HCEC 1CT (cell line): ENCODE measurements around the gene KRTAP27-1.

Source experiments
- DNase-seq: peaks from one replicate; pipeline ENCODE4 v3.0.0-alpha.2; 2017

The KRTAP27-1 gene, protein sequence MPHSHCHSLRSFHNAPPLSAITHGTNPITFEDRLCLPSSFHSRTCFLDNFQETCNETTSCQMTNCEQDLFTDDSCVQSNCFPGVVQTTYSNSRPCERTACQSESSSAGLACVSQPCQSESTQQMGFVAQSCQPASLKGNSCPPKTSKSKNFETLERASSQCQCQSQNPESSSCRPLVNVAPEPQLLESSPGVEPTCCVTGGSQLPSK

DNA sequence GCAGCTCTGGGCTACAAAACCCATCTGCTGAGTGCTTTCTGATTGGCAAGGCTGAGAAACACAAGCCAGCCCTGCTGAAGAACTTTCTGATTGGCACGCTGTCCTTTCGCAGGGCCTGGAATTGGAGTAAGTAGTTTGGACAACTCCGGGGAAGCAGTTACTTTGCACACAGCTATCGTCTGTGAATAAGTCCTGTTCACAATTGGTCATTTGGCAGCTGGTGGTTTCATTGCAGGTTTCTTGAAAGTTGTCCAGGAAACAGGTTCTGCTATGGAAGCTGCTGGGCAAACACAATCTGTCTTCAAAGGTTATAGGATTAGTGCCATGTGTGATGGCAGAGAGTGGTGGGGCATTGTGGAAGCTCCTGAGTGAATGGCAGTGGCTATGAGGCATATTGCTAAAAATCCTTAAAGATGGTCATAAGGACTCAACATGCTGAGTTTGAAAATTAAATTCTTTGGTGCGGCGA is at the start of gene KRTAP27-1:
Gene KRTAP27-1, minus strand, starts transcription at position 419 of the 469 bp plus-strand sequence. Its CDS starts 26 bp downstream, at position 393.
- no peak for DNase-seq

DNA sequence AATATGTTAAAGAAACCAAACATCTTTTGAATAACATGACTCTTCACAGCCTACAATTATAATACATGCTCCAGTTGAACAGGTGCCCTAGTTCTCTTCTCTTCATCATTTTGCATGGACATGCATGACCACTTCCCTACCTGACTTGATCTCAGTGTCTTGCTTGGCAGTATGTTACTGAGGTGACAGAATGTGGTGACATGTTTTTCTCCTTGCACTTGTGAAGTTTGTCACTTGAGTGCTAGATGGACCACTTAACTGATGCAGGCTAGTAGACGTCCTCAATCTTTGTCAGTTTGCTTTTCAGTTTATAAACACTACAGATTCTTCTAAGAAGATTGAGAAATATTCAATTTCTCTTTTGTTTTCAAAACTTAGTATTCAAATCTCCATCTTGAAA is 44.7 kb upstream of the KRTAP27-1 start:
- no peak for DNase-seq

DNA sequence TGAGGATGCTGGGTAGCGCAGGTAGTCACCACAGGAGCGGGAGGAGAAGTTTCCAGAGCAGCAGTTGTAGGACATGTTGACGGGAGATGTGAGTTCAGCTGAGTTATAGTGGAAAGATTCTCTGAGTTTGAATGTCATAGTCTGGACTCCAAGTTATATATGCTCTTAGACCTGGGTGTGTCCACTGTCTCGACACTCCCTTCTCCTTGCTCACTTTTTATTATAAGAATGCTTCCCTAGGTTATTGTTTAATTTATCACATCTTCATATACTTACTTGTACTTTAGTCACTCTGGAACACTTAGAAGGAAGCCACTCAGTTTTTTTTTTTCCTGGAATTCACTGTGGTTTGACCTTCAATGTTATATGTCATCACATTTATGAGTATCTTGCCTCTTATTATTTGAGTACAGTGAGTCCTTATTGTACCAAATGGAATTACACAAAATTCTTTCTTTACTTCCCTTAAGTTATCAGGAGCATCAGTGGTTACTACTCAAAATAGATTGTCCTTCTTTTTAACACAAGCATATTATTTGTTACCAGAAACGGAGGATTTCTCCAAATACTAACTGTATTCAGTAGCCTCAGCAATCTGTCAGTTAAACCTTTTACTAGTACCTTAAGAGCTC is 34.8 kb upstream of the KRTAP27-1 start, which contains the start of gene KRTAP13-2:
Gene KRTAP13-2, minus strand, starts transcription at position 133 of the 632 bp plus-strand sequence. Its CDS starts 58 bp downstream, at position 75.
- DNase-seq = no peak

DNA sequence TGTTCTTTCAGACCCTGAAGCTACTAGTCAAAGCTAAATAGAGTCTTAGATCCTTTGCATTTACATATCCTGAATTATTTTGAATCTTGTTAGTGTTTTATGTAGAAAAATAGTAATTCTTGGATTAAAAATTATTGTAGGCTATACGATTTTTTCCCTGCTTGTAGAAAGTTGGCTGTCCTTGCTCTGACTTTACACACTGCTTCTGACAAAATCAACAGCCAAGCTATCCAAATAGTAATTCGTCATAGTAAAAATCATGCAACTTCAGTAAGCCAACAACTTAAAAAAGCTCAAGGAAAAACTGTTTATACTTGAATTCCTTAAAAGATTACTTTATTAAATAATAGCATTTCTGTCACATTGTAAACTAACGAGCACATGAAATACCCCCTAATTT is 18.4 kb upstream of the KRTAP27-1 start:
- DNase-seq = no peak

DNA sequence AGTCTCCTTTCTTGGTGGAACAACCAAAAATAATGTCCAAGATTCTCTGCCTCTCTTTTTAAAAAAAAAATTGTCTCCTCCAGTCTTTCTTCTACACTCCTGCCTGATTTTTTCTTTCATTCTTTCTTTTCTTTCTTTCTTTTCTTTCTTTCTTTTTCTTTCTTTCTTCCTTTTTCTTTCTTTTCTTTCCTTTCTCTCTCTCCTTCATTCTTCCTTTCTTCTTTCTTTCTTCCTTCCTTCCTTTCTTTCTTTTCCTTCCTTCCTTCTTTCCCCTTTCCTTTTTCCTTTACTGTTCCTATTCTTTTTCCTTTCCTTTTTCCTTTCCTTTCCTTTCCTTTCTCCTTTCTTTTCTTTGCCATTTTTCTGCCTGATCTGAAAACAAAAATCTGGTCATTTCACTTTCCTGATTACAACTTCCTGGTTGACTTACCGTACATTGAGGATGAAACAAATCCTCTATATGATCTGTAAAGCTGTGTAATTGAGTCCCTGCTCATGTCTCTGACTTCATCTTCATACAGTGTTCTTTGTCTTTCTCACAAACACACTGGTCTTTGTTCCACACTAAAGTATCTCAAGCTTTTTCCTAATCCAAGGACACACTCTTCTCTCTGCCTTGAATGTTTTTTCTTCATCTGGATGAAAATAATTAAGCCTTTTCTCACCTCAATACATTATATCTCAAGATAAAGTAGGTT is 17.0 kb upstream of the KRTAP27-1 start:
- DNase-seq = no peak

DNA sequence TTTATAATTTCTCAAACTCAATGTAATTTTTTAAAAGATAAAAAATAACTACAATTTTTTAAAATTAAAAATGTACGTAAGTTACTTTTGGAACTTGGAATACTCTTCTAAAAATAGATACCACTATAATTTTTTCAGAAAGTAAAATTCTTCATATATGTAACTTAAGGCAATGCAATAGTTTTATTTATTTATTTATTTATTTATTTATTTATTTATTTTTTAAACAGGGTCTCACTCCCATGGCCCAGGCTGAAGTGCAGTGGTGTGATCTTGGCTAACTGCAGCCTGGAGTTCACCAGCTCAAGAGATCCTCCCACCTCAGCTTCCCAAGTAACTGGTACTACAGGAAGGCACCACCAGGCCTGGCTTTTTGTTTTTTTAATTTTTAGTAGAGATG is 14.0 kb upstream of the KRTAP27-1 start:
- DNase-seq = no peak

DNA sequence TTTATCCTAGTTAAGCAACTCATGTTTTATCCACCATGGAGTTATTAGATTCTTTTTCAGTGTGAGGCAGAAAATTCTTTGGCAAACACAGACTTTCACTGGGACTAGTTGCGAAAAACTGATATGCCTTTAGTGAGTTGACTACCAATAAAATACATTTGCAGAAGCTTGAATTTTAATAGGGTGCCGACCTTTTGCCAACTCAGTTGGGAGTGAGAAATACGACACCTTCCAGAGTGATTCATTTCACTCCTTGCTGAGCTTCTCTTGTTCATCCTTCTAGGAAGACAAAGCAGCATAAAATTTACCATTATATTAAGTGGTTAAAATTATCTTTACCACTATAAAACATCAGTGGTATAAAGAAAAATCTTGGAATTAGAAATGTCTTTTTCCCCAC is 12.1 kb upstream of the KRTAP27-1 start:
- no peak for DNase-seq

DNA sequence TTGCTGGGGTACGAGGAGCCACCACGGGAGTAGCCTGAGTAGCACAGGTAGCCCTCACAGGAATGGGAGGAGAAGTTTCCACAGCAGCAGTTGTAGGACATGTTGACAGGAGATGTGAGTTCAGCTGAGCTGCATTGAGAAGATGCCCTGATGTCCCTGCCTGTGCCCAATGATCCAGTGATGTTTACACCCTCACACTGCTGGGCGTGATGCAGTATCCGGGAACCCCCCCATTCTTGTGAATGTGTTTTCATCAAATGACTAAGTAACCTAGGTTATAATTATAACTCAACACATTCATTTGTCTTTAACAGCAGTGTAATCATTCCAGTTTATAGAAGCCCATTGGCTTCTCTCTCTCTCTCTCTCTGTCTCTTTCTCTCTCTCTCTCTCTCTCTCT is 11.0 kb upstream of the KRTAP27-1 start, which contains the start of gene KRTAP23-1:
Gene KRTAP23-1, minus strand, starts transcription at position 101 of the 400 bp plus-strand sequence. Its CDS starts 0 bp downstream, at position 101.
- DNase-seq = no peak

DNA sequence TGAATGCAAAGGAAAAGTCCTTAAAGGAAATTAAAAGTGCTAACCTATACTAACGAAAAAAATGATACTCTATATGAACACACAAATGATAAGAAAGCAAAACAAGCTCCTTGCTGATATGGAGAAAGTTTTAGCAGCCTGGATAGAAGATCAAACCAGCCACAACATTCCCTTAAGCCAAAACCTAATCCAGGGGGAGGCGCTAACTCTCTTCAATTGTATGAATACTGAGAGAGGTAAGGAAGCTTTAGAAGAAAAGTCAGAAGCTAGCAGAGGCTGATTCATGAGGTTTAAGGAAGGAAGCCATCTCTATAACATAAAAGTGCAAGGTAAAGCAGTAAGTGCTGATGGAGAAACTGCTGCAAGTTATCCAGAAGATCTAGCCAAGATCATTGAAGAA is 7.5 kb upstream of the KRTAP27-1 start:
- DNase-seq = no peak

DNA sequence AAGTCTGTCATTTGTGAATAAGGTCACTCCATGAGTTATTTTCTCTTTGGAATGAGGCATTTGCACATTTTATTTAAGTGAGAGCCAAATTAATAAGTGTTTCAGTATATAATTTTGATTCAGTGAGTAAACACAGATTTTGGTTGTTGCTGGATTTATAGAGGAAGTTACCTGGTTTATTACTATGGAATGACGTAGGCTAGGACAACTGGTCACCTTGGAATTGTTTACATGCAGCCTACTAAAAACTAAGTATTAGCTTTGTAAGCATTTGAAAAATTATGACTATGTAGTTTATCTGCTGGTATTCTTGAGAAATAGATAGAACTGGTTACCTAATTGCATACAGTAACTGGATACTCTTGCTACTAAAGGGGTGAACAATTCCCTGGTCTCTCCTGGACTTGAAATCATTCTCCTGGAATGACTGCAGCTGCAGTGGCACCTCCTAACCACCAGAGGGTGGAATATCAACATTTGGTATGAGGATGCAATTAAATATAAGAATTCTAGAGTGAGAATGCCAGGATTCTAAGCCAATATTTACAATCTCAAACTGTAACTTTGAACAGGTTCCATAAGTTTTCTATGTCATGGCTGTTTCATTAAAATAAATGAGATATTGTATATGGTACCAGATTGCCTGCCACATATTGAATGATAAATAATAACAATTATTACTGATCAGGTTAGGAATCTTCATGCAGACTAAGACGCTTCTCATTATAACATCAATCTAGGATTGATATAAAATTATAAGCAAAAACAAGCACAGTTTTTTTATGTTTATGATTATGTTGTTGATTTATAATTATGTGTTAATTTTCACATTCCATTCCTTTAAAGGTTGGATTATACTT is 3.5 kb upstream of the KRTAP27-1 start:
- DNase-seq = peak; percentile 1

DNA sequence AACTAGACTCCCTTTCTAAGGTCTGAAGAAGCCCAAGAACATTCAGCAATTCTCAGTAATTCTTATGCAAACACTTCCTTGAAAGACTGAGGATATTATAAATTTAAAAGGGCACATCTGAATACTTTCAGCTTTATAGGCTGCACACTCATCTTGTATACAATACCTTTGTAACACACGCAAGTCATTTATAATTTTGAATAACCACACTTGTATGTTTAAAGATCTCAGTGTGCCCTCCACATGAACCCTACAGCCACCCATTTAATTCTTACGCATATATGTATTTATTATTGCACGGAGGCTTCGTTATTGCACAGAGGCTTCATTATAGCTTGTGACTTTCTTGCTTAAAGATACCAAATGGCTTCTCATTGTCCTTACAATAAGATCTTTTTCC is 1.2 kb upstream of the KRTAP27-1 start:
- no peak for DNase-seq

DNA sequence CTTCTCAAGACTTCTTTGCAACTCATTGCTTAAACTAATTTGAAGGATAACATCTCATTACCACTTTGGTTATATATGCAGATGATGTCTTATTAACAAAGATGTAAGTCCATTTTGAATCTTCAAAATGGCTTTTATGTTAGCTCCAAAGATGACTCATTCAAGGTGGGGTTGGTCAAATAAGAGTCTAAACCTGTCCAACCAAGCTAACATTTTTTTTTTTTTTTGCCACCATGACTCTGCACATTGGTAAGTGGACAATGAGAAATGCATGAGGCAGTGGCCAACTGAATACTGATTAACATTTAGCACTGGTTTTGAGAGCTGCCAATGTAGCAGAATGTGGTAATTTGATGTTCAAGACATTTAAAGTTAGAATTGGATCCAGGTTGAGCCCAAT is 278 bp upstream of the KRTAP27-1 start:
- no peak for DNase-seq

DNA sequence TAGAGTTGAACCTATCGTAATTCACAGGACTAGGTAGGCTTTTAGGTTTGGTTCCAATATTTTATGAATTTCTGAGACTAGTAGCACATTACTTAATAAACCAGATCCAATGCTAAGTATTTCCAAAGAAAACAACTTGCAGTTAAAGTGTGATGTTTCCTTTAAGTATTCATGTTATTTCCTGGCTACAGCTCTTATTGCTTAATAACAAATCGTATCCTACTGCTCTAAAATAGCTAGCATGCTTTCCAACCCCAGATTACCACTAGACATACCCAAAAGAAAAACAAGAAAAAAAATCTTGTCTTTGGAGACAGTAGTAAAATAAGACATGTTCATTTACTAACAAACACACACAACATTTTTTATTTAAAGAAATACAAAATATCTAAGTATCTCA is 898 bp downstream of the KRTAP27-1 start:
- no peak for DNase-seq

DNA sequence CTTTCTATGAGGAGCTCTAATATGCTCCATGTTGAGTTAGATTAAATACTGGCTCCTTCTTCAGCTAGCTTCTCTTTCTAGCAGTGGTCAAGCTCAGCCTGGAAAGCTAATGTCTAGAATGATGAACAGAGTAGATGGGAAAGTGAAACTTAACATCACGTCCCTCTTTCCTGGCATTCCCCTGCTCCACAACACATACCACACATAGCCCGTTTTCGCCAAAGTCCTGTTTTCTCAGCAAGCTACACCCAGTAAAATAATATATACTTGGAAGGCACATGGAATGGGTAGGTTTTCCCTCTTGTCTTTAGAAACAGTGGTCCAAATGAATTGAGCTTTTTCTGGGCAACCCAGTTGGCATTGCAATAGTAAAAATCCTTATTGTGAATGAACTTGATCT is 3.8 kb downstream of the KRTAP27-1 start:
- no peak for DNase-seq

DNA sequence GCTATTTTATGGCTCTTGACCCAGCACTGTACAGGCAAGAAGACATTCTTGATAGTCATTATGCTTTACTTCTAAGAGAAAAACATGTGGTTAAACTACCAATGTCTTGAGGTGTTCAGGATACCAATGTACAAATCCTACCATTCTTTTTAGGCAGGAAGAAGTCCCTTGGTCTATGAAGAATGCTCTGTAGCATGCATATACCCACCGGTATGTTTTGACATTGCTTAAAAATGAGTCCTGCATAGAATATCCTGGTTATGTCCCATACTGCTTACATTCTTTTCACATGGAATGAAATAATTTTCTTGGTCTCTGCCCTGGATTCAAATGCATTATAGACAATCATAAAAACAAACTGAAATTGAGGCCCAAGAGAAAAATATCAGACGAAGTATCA is 4.8 kb downstream of the KRTAP27-1 start:
- DNase-seq = no peak

DNA sequence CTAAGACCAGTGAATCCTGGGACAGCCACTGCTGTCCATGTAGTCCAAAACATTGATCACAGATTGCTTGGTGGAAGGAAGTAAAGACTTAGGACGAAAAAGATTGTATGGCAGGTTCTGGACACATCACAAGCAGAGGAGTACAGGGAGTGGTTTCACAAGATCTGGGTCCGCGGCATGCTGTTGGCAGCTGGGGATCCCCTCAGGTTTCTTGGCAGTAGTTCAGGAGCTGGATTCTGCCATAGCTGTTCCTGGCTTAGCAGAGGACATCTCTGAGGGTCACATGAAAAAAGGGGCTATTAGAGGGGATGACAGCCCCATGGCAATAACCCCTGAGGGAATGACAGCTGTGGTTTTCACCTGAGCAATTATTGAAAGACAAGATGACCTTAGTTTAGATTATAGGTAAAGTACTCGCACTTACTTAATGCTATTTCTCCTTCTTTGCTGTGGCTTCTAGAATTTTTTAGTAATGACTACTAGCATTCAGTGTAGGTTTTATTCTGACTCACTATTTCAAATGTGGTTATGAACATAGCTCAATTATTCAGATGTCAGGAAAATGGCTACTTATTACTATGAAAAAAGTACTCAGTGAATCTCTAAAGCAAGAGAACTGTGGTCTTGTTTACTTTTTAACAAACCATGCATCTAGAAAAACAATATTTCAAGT is 8.2 kb downstream of the KRTAP27-1 start:
- DNase-seq = no peak

DNA sequence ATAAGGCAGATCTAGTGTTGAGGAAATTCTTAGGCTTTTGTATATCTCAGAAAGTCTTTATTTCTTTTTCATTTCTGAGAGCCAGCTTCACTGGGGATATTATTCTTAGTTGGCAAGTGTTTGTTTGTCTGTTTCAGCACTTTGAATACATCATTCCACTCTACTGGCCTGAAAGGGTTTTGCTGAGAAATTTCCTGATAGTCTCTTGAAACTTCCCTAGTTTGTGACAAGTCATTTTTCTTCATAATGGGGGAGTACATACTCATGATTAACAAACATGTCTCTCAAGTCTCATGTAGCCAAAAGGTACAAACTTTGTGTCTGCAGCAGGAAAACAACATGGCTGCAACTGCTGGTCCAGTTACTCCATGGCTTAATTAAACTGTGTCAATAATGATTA is 11.1 kb downstream of the KRTAP27-1 start:
- DNase-seq = no peak

DNA sequence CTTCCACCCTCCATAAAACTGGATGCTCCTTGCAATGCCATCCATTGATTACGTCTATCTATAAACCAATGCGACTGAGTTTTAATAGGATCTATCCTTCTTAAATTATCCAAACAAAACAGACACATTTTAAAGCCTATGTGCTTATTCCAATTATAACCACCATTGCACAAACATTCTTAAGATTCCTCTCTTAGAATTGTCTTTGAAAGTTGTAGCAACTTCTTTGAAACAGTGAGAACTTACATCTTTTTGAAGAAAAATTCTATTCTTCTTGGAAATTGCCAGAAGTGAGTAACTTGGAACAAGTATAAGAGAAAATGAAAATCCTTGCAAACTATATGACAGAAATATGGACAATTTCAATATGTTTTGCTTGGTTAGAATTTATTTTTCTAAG is 17.3 kb downstream of the KRTAP27-1 start, which contains the start of gene KRTAP26-1:
Gene KRTAP26-1, minus strand, starts transcription at position 101 of the 400 bp plus-strand sequence. CDS start 280 bp downstream, outside the sequence.
- DNase-seq = no peak

DNA sequence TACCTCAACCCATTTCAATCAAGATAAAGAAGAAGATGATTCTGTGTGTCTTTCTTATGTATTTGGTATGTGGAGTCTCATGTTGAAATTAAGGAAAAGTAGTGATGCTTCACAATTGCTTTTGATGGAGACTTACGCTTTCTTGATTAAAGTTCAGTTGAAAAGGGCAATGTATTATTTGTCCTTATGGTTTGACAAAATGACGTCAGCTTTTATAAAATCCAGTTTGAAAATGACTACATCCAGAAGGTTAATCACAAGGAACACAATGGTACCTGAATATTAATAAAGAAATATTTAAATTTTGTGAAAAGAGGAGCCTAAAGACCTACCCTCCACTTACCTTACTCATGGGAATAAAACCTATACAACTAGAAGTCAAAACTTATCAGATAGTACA is 21.8 kb downstream of the KRTAP27-1 start:
- no peak for DNase-seq

DNA sequence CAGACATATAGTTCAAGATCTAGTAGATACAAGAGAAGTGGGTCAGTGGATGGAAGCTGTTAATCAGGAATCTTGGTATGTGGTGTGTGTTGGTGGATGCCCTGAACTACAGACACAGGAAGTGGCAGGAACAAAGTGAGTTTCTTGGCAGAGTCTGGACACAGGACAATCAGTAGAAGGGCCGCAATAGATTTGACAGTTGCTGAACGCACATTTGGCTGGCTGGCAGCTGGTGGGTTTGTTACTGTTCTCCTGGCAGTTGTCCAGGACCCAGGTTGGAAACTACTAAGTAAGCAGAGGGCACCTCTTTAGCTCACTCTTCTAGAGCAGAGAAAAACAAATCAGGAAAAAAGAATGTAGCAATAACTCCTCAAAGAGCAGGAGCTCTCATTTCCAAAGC is 30.6 kb downstream of the KRTAP27-1 start:
- no peak for DNase-seq

DNA sequence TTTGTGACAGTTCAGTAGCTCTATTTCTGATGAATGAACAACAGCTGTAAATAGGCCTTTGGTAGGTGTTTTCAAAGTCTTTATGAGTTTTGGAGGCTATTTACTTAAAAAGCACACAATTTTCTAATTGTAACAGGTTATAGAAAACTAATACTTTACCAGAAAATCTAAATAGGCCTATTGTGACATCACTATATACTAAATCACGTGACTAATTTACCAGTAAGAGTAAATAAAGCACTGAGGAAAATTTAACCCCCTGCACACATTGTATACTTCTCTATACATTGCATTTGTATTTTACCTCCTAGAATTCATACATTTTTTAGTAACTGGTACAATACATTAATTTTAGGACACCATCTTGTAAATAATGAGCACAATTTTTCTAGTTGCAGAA is 32.4 kb downstream of the KRTAP27-1 start:
- no peak for DNase-seq

DNA sequence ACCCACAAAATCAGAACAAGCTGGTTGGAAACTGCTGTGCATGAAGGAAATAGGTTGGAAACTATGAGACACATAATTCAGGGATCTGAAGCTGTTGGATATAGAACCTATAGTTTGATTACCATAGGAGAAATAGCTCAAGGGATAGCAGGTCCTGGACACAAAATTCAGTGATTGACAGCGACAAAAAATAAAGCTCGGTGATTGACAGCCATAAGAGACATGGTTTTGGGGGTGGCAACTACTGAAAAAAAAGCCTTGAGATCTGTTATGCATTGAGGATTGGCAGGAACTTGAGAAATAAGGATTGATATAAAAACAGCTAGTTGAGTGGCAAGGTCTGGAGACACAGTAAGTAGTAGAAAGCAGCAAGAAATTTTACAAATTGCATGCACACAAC is 48.3 kb downstream of the KRTAP27-1 start, which contains the start of gene KRTAP25-1:
Gene KRTAP25-1, minus strand, starts transcription at position 300 of the 400 bp plus-strand sequence. Its CDS starts 24 bp downstream, at position 276.
- DNase-seq = no peak
